IPS-18c (cell line): Measurements from ENCODE around the gene TMPRSS11A.

Experiments used
- H3K4me3 ChIP-seq: 2 replicates; pipeline ENCODE4 v1.7.0; 2013; ENCODE audit warnings: low read depth, mild to moderate bottlenecking, low read length, moderate library complexity; ENCODE audit not compliant: insufficient read depth
- H3K9me3 ChIP-seq: one replicate; pipeline ENCODE4 v1.6.1; 2013; ENCODE audit warnings: mild to moderate bottlenecking, low read length, moderate library complexity; ENCODE audit not compliant: control insufficient read depth, insufficient read depth

Gene TMPRSS11A

GRCh38 chr4:67963356-67963755 is at the start of gene TMPRSS11A:
Gene TMPRSS11A (minus strand): TSS chr4:67963493. CDS start chr4:67963393, 100 bp downstream.
- Histone ChIP-seq H3K9me3 (no peaks in the 10 kb centered on the region), H3K4me3 (no peak within 1 kb of the TSS)

GRCh38 chr4:68011684-68012083 is 48.4 kb upstream of the TMPRSS11A start:
- no peaks in the 10 kb centered on the region for H3K9me3 ChIP-seq
- no peak overlapping the region for H3K4me3 ChIP-seq

GRCh38 chr4:68002906-68003305 is 39.6 kb upstream of the TMPRSS11A start:
- no peaks in the 10 kb centered on the region for H3K9me3 ChIP-seq
- H3K4me3 ChIP-seq = no peak overlapping the region

DNA sequence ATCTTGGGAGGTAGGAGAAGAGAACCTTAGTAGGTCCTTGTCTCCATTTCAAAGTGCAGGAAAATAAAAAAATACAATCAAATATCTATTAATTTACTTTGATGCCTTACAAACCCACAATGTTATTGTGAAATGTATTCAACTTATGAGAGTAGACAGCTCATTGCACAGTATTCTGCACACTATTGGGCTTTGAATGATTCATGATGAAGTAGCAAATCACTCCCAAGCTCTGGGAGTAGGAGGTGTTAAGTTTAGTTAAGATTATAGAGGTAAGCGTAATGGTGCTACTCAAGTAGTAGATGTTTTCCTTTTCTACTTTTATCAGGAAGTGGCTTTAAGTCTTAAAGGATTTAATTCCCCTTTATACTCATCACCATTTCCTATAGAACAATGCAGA is 32.8 kb upstream of the TMPRSS11A start:
- Histone ChIP-seq H3K4me3 (no peak overlapping the region), H3K9me3 (no peaks in the 10 kb centered on the region)

DNA sequence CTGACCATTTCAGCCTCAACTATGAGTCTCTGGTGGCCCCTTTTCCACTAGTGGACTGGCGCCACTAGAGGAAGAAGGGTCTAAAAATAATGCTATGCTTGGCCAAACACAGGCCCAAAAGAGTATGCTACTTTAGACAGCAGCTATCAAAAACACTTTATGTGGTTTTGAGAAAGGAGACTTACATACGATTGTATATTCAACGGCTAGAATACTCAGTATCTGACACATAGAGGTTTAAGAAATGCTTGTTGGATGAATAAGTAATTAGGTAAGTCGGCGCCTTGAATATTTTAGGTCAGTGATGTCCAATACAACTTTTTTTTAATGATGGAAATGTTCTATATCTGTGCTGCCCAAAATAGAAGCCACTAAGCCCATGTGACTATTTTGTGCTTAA is 25.7 kb upstream of the TMPRSS11A start:
- Histone ChIP-seq H3K4me3 (no peak overlapping the region), H3K9me3 (no peaks in the 10 kb centered on the region)

DNA sequence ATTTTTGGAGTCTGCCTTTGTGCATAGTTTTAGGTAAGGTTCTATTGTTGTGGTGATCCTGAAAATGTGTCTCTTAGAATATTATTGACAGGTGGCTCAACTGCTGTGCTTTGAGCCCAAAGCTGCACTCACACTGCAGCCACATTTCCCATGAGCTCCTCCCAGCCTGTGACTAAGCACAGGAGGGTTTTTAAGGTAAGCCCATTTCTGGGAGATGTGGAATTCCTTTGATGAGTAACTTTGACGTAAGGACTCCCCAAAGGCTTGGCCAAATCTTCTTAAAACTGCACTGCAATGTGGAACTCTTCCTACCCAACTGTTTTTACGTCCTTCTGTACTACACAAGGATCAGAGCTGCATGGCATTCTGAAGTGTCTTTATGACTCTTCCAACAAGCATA is 20.0 kb upstream of the TMPRSS11A start:
- H3K9me3 ChIP-seq = no peaks in the 10 kb centered on the region
- H3K4me3 ChIP-seq = no peak overlapping the region

GRCh38 chr4:67980512-67980911 is 17.2 kb upstream of the TMPRSS11A start:
- Histone ChIP-seq H3K4me3 (no peak overlapping the region), H3K9me3 (peaks cover 2% of the 10 kb centered on the region)

DNA sequence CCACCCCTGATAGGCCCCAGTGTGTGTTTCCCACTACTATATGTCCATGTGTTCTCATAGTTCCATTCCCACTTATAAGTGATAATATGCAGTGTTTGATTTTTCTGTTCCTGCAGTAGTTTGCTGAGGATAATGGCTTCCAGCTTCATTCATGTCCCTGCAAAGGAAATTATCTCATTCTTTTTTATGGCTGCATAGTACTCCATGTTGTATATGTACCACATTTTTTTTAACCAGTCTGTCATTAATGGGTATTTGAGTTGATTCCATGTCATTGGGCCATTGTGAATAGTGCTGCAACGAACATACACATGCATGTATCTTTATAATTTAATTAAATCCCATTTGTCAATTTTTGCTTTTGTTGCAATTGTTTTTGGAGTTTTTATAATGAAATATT is 10.3 kb upstream of the TMPRSS11A start:
- H3K4me3 ChIP-seq = no peak overlapping the region
- H3K9me3 ChIP-seq = peaks cover 9% of the 10 kb centered on the region

DNA sequence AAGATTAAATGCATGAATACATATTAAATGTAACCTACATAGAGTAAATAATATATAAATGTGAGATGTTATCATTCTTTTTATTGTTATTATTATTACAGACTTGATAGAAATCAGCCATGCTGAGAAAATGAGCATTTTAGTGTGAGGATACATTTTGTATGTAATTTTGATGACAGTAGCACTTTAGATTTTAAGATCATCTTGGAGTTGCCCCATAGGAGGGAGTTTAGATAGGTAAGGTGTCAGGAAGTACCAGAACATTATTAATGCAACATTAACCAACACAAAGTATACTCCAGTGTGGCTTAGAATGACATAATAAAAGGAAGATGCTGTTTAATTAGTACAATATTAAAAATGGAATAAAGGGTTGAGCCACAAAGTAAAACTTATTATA is 8.4 kb downstream of the TMPRSS11A start:
- Histone ChIP-seq H3K4me3 (no peak overlapping the region), H3K9me3 (no peaks in the 10 kb centered on the region)

GRCh38 chr4:67941074-67941473 is 22.2 kb downstream of the TMPRSS11A start:
- Histone ChIP-seq H3K4me3 (no peak overlapping the region), H3K9me3 (no peaks in the 10 kb centered on the region)

DNA sequence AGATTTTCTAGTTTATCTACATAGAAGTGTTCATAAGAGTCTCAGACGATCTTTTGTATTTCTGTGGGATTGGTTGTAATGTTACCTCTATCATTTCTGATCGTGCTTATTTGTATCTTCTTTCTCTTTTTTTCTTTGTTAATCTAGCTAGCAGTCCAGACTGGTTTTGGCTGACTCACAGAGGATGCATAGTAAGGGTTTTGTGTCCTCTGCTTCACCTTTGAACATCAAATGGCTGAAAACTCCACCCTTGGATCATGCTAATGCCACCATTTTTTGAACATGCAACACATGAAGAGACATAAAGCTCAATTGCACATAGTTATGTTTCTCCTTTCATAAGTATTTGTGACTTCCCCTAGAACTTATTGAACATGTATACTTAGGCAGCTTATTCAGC is 22.8 kb downstream of the TMPRSS11A start:
- H3K9me3 ChIP-seq = no peaks in the 10 kb centered on the region
- H3K4me3 ChIP-seq = no peak overlapping the region

DNA sequence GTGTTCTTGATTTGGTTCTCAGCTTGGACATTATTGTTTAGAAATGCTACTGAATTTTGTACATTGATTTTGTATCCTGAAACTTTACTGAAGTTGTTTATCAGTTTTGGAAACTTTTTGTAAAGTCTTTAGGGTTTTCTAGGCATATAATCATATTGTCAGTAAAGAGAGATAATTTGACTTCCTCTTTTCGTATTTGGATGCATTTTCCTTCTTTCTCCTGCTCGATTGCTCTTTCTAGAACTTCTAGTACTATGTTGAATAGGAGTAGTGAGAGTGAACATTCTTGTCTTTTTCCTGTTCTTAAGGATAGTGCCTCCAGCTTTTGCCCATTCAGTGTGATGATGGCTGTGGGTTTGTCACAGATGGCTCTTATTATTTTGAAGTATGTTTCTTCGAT is 24.1 kb downstream of the TMPRSS11A start:
- H3K9me3 ChIP-seq = no peaks in the 10 kb centered on the region
- H3K4me3 ChIP-seq = no peak overlapping the region

GRCh38 chr4:67935888-67936287 is 27.4 kb downstream of the TMPRSS11A start:
- Histone ChIP-seq H3K4me3 (no peak overlapping the region), H3K9me3 (no peaks in the 10 kb centered on the region)

- H3K4me3 ChIP-seq = no peak overlapping the region
- no peaks in the 10 kb centered on the region for H3K9me3 ChIP-seq
Measured at GRCh38 chr4:67934628-67935027, 28.7 kb downstream of the TMPRSS11A start.

DNA sequence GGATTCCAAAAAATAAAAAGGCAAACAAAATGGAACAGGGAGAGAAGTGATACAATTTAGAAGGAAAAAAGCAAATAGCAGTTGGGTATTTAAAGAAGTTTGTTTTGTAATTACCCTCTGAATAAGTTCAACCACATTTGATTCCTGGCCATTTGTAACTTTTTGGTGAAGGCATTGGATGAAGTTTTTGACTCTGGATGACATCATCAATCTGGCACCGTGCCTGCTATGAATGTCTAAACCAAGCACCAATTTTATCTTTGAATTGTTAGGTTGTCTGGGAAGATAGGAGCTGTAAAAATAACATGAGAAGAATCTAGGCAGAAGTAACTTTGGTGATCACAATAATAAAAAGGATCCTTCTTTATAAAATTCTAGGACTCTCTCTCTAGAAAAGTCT is 29.5 kb downstream of the TMPRSS11A start:
- Histone ChIP-seq H3K4me3 (no peak overlapping the region), H3K9me3 (no peaks in the 10 kb centered on the region)

DNA sequence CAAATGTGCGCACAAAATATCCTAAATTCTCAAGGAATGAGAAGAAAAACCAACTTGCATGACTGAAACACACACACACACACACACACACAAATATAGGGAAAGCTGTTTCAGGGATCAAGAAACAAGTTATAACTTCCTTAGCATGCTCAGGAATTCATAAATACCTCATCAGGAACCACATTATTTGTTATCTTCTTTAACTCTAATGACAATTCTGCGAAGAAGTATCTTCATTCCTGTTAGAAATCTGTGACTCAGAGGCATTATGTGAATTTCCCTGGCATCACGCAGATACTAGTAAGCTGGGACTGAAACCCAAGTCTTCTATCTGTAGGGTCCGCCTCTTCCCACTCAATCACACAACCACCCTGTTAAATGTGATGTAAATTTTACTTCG is 30.3 kb downstream of the TMPRSS11A start:
- Histone ChIP-seq H3K4me3 (no peak overlapping the region), H3K9me3 (no peaks in the 10 kb centered on the region)

DNA sequence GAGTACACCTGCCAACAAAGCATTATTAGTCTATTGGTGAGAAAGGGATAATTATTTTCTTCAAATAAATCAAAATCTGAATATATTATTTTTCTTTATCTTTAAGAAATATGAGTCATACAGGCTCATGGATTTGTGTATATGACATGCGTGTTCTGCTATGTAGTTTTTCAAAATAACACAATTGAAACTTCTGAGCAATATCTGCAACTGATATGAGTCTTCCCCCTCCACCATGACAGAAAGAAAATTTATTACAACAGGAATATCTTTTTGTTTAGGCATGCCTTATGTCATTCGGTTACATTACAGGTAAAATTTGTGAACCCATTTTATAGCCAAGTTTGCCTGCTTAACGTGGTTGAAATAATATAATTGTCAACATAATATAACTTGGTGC is 32.0 kb downstream of the TMPRSS11A start:
- no peaks in the 10 kb centered on the region for H3K9me3 ChIP-seq
- H3K4me3 ChIP-seq = no peak overlapping the region

DNA sequence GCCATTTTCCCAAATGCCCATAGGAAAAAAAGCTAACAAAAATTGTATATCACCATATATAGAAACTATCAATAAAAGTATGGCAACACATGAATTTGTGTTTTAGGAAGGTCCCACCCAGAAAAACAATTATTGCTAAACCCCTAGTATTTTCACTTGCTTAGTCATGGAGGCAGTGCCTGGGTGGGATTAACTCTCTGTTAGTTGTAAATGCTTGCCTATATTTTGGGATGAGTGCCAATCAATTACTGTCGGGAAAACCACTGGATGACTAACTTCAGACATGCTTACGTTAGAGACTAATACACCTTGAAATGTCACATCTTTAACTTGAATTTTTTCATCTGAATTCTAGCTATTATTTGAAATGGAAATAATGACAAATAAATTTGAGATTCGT is 33.9 kb downstream of the TMPRSS11A start:
- H3K9me3 ChIP-seq = no peaks in the 10 kb centered on the region
- H3K4me3 ChIP-seq = no peak overlapping the region

DNA sequence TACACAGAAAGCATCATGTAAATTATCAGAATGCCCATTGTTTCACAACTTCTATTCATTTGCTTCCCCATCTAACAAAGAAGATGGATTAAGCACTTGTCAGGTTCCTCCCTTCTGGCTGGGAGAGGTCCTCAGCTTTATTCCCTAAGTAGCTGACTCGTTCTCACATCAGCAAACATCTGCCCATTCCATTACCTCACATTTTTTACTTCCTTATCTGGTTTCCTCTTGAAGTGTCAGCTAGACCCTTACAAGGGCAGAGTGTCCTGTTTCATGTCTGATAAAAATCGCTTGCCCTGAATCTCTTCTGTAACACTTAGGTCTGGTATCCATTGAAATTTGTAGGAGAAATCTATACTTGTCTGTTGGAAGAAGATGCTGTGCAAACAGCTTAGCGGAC is 34.7 kb downstream of the TMPRSS11A start:
- Histone ChIP-seq H3K4me3 (no peak overlapping the region), H3K9me3 (no peaks in the 10 kb centered on the region)

DNA sequence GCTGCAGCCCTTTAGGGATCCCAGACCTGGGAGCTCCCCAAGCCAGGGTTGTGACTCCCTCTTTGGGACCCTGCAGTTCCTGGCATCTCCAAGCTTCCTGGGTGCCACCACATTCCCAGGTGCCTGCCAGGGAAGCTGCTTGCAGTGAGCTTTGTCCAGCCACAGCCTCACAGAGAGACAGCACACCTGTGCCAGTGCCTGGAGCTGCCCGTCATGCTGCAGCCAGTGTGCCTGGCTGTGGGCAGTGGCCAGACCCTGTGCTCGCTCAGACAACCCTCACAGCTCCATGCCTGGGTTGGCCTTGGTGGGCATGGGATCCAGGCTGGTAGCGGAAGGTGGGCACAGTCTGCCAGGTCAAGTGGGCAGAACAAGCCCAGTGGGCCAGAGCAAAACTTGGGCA is 36.0 kb downstream of the TMPRSS11A start:
- Histone ChIP-seq H3K4me3 (no peak overlapping the region), H3K9me3 (no peaks in the 10 kb centered on the region)
